ENCODE data around the gene FAM9B. TPM values are rescaled to one million over a fixed set of nuclear protein-coding genes. Genes with fewer than 3 reads are reported as not detected.

FAM9B gene
- total RNA-seq, 1 experiment from 2014 or later, result 0.07 TPM

DNA sequence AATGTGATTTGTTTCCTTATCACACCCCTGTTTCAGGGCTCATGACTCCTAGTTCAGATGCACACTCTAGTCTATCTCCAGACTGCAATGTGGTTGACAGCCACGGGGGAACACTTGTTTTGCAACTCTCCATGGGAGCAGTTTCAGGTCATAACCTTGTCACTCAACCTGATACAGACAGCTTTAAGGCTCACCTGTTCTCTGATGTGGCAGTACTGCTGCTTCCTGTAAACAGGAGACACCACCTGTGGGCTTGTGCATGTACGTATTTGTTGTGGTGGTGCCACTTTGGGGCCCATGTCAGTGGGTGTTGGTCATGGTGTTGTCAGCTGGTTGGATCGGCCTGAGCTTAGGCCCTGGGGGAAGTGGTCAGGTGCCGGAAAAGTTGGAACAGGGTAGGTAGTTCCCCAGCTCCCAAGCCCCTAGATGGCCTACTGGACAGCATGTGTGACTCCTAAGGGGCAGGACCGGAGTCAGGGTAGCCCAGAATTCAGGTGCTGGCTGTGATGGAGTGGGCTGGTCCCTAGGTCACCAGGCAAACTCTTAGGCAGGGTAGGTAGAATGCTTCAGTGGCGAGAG, 46.2 kb downstream of the FAM9B start:
- Histone ChIP-seq H3K9me2 (replicated peaks; ENCODE audit: low read length) (no peaks in the 10 kb centered on the region), H4K20me1 (ENCODE audit: low read length) (no peaks in the 10 kb centered on the region), H3K9me3 (ENCODE audit: low read length) (no peaks in the 10 kb centered on the region), H3K4me1 (ENCODE audit: insufficient read depth, low read length) (peaks cover 11% of the 10 kb centered on the region; the same call in 1 of the 2 replicates), H2AFZ (ENCODE audit: low read length) (no peak overlapping the region), H3K4me3 (ENCODE audit: low read length) (no peak overlapping the region), H3K4me2 (ENCODE audit: low read length) (peak overlapping the region; percentile 10; the same call in 1 of the 2 replicates), H3K79me2 (ENCODE audit: low read length) (no peaks in the 10 kb centered on the region), H3K36me3 (ENCODE audit: low read depth, low read length) (no peaks in the 10 kb centered on the region), H3K9ac (ENCODE audit: low read length) (no peak overlapping the region), H3K27ac (ENCODE audit: low read length) (no peak overlapping the region), H3K27me3 (ENCODE audit: low read length) (no peaks in the 10 kb centered on the region), H3F3A (ENCODE audit: low read length, unreplicated experiment) (no peaks in the 10 kb centered on the region)
- no peak for TF ChIP-seq EZH2 (IDR thresholded peaks at IDR 0.05; ENCODE audit: low read length, unreplicated experiment)
- no peak for TF ChIP-seq EZH2phosphoT487 (IDR thresholded peaks at IDR 0.05; ENCODE audit: borderline replicate concordance, low read length)
- TF ChIP-seq CTCF (conservative IDR thresholded peaks at IDR 0.05; ENCODE audit: low read depth, low read length), result no peak
- ATAC-seq (no peak), DNase-seq (no peak)
- ChIA-PET POLR2A (ENCODE audit: unreplicated experiment) (interaction anchor here (0.6 kb wide), 1 partner anchor 139 kb away, joined by 5 read pairs; no protein-coding TSS in a partner anchor), CTCF (no interaction called here)
- no TSS peak for BruUV-seq (replicated peaks)
- intact Hi-C loops (cut with micrococcal nuclease), result no loop called here

GRCh38 chrX:8984231-8984630, 49.7 kb downstream of the FAM9B start:
- DNase-seq (no peak), ATAC-seq (no peak)
- ChIA-PET POLR2A (ENCODE audit: unreplicated experiment) (no interaction called here), CTCF (no interaction called here)
- no TSS peak for BruUV-seq (replicated peaks)
- Histone ChIP-seq H3K4me2 (ENCODE audit: low read length) (no peak overlapping the region), H2AFZ (ENCODE audit: low read length) (no peak overlapping the region), H3K9ac (ENCODE audit: low read length) (no peak overlapping the region), H4K20me1 (ENCODE audit: low read length) (no peaks in the 10 kb centered on the region), H3K9me2 (replicated peaks; ENCODE audit: low read length) (no peaks in the 10 kb centered on the region), H3K27ac (ENCODE audit: low read length) (no peak overlapping the region), H3F3A (ENCODE audit: low read length, unreplicated experiment) (no peaks in the 10 kb centered on the region), H3K79me2 (ENCODE audit: low read length) (no peaks in the 10 kb centered on the region), H3K4me1 (ENCODE audit: insufficient read depth, low read length) (peaks cover 11% of the 10 kb centered on the region; the same call in 1 of the 2 replicates), H3K27me3 (ENCODE audit: low read length) (no peaks in the 10 kb centered on the region), H3K4me3 (ENCODE audit: low read length) (no peak overlapping the region), H3K36me3 (ENCODE audit: low read depth, low read length) (no peaks in the 10 kb centered on the region), H3K9me3 (ENCODE audit: low read length) (no peaks in the 10 kb centered on the region)
- TF ChIP-seq EZH2 (IDR thresholded peaks at IDR 0.05; ENCODE audit: low read length, unreplicated experiment), result no peak
- no peak for TF ChIP-seq CTCF (conservative IDR thresholded peaks at IDR 0.05; ENCODE audit: low read depth, low read length)
- no peak for TF ChIP-seq EZH2phosphoT487 (IDR thresholded peaks at IDR 0.05; ENCODE audit: borderline replicate concordance, low read length)
- intact Hi-C loops (cut with micrococcal nuclease), result no loop called here

DNA sequence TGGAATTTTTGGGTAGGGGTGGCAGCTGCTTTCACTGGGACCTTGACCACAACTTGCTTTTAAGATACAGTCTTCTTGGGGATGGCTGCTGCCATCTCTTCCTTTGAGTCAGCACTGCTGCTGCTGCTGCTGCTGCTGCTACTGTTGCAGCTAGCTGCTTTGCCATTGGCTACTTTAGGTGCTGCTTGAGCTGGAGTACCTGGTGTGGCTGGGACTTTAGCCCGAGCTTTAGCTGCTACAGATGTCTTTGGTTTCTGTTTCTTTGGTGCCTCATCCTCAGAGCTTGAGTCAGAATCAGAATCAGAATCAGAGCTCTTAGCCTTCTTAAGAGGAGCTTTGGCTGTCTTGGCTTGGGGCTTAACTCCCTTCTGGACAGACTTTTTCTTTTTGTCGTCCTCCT, 52.2 kb downstream of the FAM9B start:
- Histone ChIP-seq H3K27me3 (ENCODE audit: low read length) (no peaks in the 10 kb centered on the region), H3K36me3 (ENCODE audit: low read depth, low read length) (no peaks in the 10 kb centered on the region), H3K4me3 (ENCODE audit: low read length) (no peak overlapping the region), H3K4me2 (ENCODE audit: low read length) (no peak overlapping the region), H3K9me3 (ENCODE audit: low read length) (no peaks in the 10 kb centered on the region), H3F3A (ENCODE audit: low read length, unreplicated experiment) (no peaks in the 10 kb centered on the region), H3K27ac (ENCODE audit: low read length) (no peak overlapping the region), H3K9me2 (replicated peaks; ENCODE audit: low read length) (no peaks in the 10 kb centered on the region), H3K9ac (ENCODE audit: low read length) (no peak overlapping the region), H3K79me2 (ENCODE audit: low read length) (no peaks in the 10 kb centered on the region), H3K4me1 (ENCODE audit: insufficient read depth, low read length) (no peaks in the 10 kb centered on the region), H4K20me1 (ENCODE audit: low read length) (no peaks in the 10 kb centered on the region), H2AFZ (ENCODE audit: low read length) (no peak overlapping the region)
- no TSS peak for BruUV-seq (replicated peaks)
- intact Hi-C loops (cut with micrococcal nuclease), result no loop called here
- ATAC-seq (no peak), DNase-seq (no peak)
- ChIA-PET CTCF (no interaction called here), POLR2A (ENCODE audit: unreplicated experiment) (no interaction called here)
- no peak for TF ChIP-seq EZH2 (IDR thresholded peaks at IDR 0.05; ENCODE audit: low read length, unreplicated experiment)
